Measurements from ENCODE around the gene PSMB5.

GRCh38 chr14:22986508-22987054 lies 48.1 kb downstream of the PSMB5 start:
- TF ChIP-seq CTCF (IDR thresholded peaks at IDR 0.05) (peak; percentile 92 to 94 (median 92)), POLR2A (IDR thresholded peaks at IDR 0.05) (no peak)

All from right lobe of liver (tissue), 4 donors.